Superior temporal gyrus (tissue), 1 donor: ENCODE measurements around the gene TSC22D4.
"Not testable (repeated sequence)": the region's sequence is repeated elsewhere in the genome, so short reads cannot be mapped to it uniquely, and the experiment has no call there.

Source experiments
- DNase-seq: peaks from one replicate; pipeline ENCODE4 v3.0.0-alpha.2; 2016; ENCODE audit errors: extremely low spot score

TSC22D4 gene

GRCh38 chr7:100472854-100473499 is 6.0 kb downstream of the TSC22D4 start:
- no peak for DNase-seq

GRCh38 chr7:100472121-100472851 is 6.7 kb downstream of the TSC22D4 start:
- DNase-seq, result no peak

- no peak for DNase-seq
These were observed 8.0 kb downstream of the TSC22D4 start for GRCh38 chr7:100471021-100471420.

GRCh38 chr7:100469227-100470044 is 9.6 kb downstream of the TSC22D4 start:
- DNase-seq, result peak; percentile 92

GRCh38 chr7:100467638-100468373 is 11.2 kb downstream of the TSC22D4 start:
- DNase-seq, result peak; percentile 94

GRCh38 chr7:100466653-100467605 is 12.1 kb downstream of the TSC22D4 start:
- DNase-seq, result peak; percentile 14

- DNase-seq, result peak; percentile 94
These were observed 13.2 kb downstream of the TSC22D4 start for GRCh38 chr7:100465702-100466311.

GRCh38 chr7:100465299-100465698 is 13.7 kb downstream of the TSC22D4 start:
- no peak for DNase-seq

GRCh38 chr7:100464791-100465190 is 14.2 kb downstream of the TSC22D4 start:
- DNase-seq, result no peak

GRCh38 chr7:100464210-100464660 is 14.8 kb downstream of the TSC22D4 start, which contains the start of gene SPACDR:
SPACDR (minus strand) TSS chr7:100464260; CDS start chr7:100464025, 235 bp downstream.
- no peak for DNase-seq

GRCh38 chr7:100457033-100457432 is 22.0 kb downstream of the TSC22D4 start:
- no peak for DNase-seq

GRCh38 chr7:100456562-100456961 is 22.5 kb downstream of the TSC22D4 start:
- no peak for DNase-seq

GRCh38 chr7:100455206-100455605 is 23.8 kb downstream of the TSC22D4 start:
- DNase-seq, result no peak

GRCh38 chr7:100453854-100454253 is 25.2 kb downstream of the TSC22D4 start:
- not testable (repeated sequence) for DNase-seq

GRCh38 chr7:100452513-100452912 is 26.5 kb downstream of the TSC22D4 start:
- DNase-seq, result no peak

GRCh38 chr7:100449190-100449795 is 29.7 kb downstream of the TSC22D4 start:
- DNase-seq, result no peak

GRCh38 chr7:100447363-100447762 is 31.7 kb downstream of the TSC22D4 start:
- DNase-seq, result not testable (repeated sequence)

- no peak for DNase-seq
These were observed 33.0 kb downstream of the TSC22D4 start for GRCh38 chr7:100446040-100446439.
